SK-N-SH (cell line): ENCODE measurements around the gene ARG2. TPM values are rescaled to one million over a fixed set of nuclear protein-coding genes. Genes with fewer than 3 reads are reported as not detected.

ENCODE experiments used
- CTCF ChIA-PET: fragments of 300-600, 350-600 bp; formaldehyde crosslinking; extraction: SDS; loops from one replicate; lab custom pipeline; 2021; lab: Yijun Ruan, JAX
- POLR2A ChIA-PET: fragments of 350-600 bp; sonication (Branson Sonifier 250); formaldehyde crosslinking; extraction: SDS; loops from one replicate; lab custom pipeline; 2020; ENCODE audit warnings: antibody characterized with exemption, inconsistent platforms; lab: Yijun Ruan, JAX
- DNase-seq: peaks from one replicate; pipeline ENCODE4 v3.0.0; 2012
- H2AFZ ChIP-seq: fragments of 200-600 bp; sonication (generic); 2 replicates; pipeline ENCODE4 v1.8.1; 2016; ENCODE audit warnings: antibody characterized with exemption, mild to moderate bottlenecking, low read depth
- H3F3A ChIP-seq: fragments of 200-600 bp; sonication (generic); replicated peaks from 2 replicates; pipeline ENCODE3; 2016; ENCODE audit warnings: antibody characterized with exemption, mild to moderate bottlenecking; ENCODE audit not compliant: insufficient read depth
- H3K27ac ChIP-seq, 2 experiments: fragments of 200-500 bp in 1 of 2; fragments of 200-600 bp in 1 of 2; sonication (Bioruptor generic) in 1 of 2; sonication (generic), shearing (Covaris generic) in 1 of 2; 2 replicates each; pipeline versions ENCODE4 v1.5.1 to v1.6.1; 2014 to 2016; ENCODE audit warnings: low read depth in 2 of 2, inconsistent platforms in 1 of 2, low read length in 1 of 2, mild to moderate bottlenecking in 1 of 2, mixed read lengths in 1 of 2
- H3K27me3 ChIP-seq: fragments of 200-600 bp; sonication (generic), shearing (Covaris generic); 2 replicates; pipeline ENCODE4 v1.6.1; 2016; ENCODE audit warnings: mixed run types; ENCODE audit not compliant: insufficient read depth
- H3K36me3 ChIP-seq, 2 experiments: fragments of 200-500 bp in 1 of 2; fragments of 200-600 bp in 1 of 2; sonication (Bioruptor generic) in 1 of 2; sonication (generic) in 1 of 2; replicated peaks in 1 of 2; 2 replicates each; pipeline versions ENCODE3 to v1.5.1; 2014 to 2016; ENCODE audit warnings: low read length in 1 of 2, mild to moderate bottlenecking in 1 of 2; ENCODE audit not compliant: insufficient read depth in 2 of 2, control insufficient read depth in 1 of 2
- H3K4me1 ChIP-seq, 2 experiments: fragments of 200-500 bp in 1 of 2; fragments of 200-600 bp in 1 of 2; sonication (Bioruptor generic) in 1 of 2; sonication (generic), shearing (Covaris generic) in 1 of 2; 2 replicates each; pipeline versions ENCODE4 v1.5.1 to v1.6.1; 2014 to 2016; ENCODE audit warnings: low read depth in 1 of 2, low read length in 1 of 2, mixed run types in 1 of 2; ENCODE audit not compliant: insufficient read depth in 2 of 2, control insufficient read depth in 1 of 2
- H3K4me2 ChIP-seq: fragments of 200-600 bp; sonication (generic), shearing (Covaris generic); 2 replicates; pipeline ENCODE4 v1.6.1; 2017; ENCODE audit warnings: mixed run types
- H3K4me3 ChIP-seq, 2 experiments: fragments of 200-500 bp in 1 of 2; fragments of 200-600 bp in 1 of 2; sonication (Bioruptor generic) in 1 of 2; sonication (generic), shearing (Covaris generic) in 1 of 2; 2 replicates each; pipeline versions ENCODE4 v1.5.1 to v1.8.1; 2014 to 2016; ENCODE audit warnings: low read depth in 2 of 2, inconsistent platforms in 1 of 2, low read length in 1 of 2, mild to moderate bottlenecking in 1 of 2, mixed read lengths in 1 of 2, moderate library complexity in 1 of 2
- H3K79me2 ChIP-seq: fragments of 200-600 bp; sonication (generic); 2 replicates; pipeline ENCODE4 v1.8.1; 2017; ENCODE audit warnings: mild to moderate bottlenecking; ENCODE audit not compliant: insufficient read depth
- H3K9ac ChIP-seq: fragments of 200-600 bp; sonication (generic); 2 replicates; pipeline ENCODE4 v1.6.1; 2017; ENCODE audit warnings: mixed run types
- H3K9me2 ChIP-seq: fragments of 200-600 bp; sonication (generic); 2 replicates; pipeline ENCODE4 v1.6.1; 2017; ENCODE audit warnings: mixed run types
- H3K9me3 ChIP-seq: fragments of 200-600 bp; sonication (generic); 2 replicates; pipeline ENCODE4 v1.6.1; 2017; ENCODE audit warnings: mixed run types, mild to moderate bottlenecking, moderate library complexity
- H4K20me1 ChIP-seq: fragments of 200-600 bp; sonication (generic); 2 replicates; pipeline ENCODE4 v1.6.1; 2017; ENCODE audit warnings: mild to moderate bottlenecking, mixed run types; ENCODE audit not compliant: insufficient read depth
- EZH2phosphoT487 ChIP-seq: fragments of 200-600 bp; sonication (generic); IDR thresholded peaks from 2 replicates; pipeline ENCODE4 v1.6.1; 2017; ENCODE audit warnings: low read depth, mixed run types, mild to moderate bottlenecking, antibody characterized with exemption, moderate library complexity, borderline replicate concordance
- NRF1 ChIP-seq: IDR thresholded peaks from 2 replicates; pipeline ENCODE4 v1.6.1; 2012; ENCODE audit warnings: low read depth, mild to moderate bottlenecking, low read length
- PBX3 ChIP-seq: IDR thresholded peaks from 2 replicates; pipeline ENCODE4; 2012
- REST ChIP-seq: IDR thresholded peaks from 2 replicates; pipeline ENCODE4 v1.6.1; 2012; ENCODE audit warnings: mild to moderate bottlenecking, low read depth, low read length, moderate library complexity
- RXRA ChIP-seq: IDR thresholded peaks from 2 replicates; pipeline ENCODE4 v1.4.0; 2012; ENCODE audit warnings: low read depth, mild to moderate bottlenecking, borderline replicate concordance
- SIN3A ChIP-seq: IDR thresholded peaks from 2 replicates; pipeline ENCODE4 v1.6.1; 2012; ENCODE audit warnings: low read depth, mild to moderate bottlenecking, low read length, moderate library complexity, borderline replicate concordance
- WGBS: methylation state at CpG from one replicate; pipeline ENCODE4 v1.1.6; 2017; ENCODE audit warnings: low lambda C conversion rate; 5-methylcytosine and 5-hydroxymethylcytosine counted together
- polyA plus RNA-seq, 3 experiments: library from polyadenylated mRNA; depleted of rRNA; stranded (reverse); fragments of >200 nt; gene quantifications; 2 replicates each; pipeline ENCODE4 v1.2.3, GENCODE V29; 2012
- small RNA-seq, 7 experiments: library from RNA; depleted of rRNA; stranded (forward); fragments of <200 nt; gene quantifications; one replicate each; pipeline ENCODE3, GENCODE V24; 2012

Gene ARG2
- polyA plus RNA-seq, 1 of the 3 experiments (the other 2 are of a cell fraction) = 2.6 TPM

GRCh38 chr14:67697006-67697405, 77.3 kb downstream of the ARG2 start (continued):
- no peak for TF ChIP-seq EZH2phosphoT487
- no peak for TF ChIP-seq NRF1
- no peak for TF ChIP-seq RXRA
- TF ChIP-seq, all 33 proteins: peak for 0

GRCh38 chr14:67698179-67698578, 78.5 kb downstream of the ARG2 start:
- Histone ChIP-seq H4K20me1 (peaks cover 10% of the 10 kb centered on the region; the same call in 1 of the 2 replicates), H3K27me3 (no peaks in the 10 kb centered on the region), H3K9me2 (no peaks in the 10 kb centered on the region), H3F3A (peaks cover 4% of the 10 kb centered on the region), H3K4me3 (no peak overlapping the region), H3K36me3 (no peaks in the 10 kb centered on the region), H3K27ac (no peak overlapping the region), H3K9ac (no peak overlapping the region), H3K4me1 (peaks cover 6 to 9% of the 10 kb centered on the region in 2 experiments; a peak in 2 of 4 replicates), H3K9me3 (no peaks in the 10 kb centered on the region), H2AFZ (no peak overlapping the region), H3K79me2 (peaks cover 22% of the 10 kb centered on the region), H3K4me2 (no peak overlapping the region)
- 21% methylated on average over 1 of the region's 1 CpG for WGBS
- no peak for TF ChIP-seq NRF1
- TF ChIP-seq PBX3 = no peak
- TF ChIP-seq REST = no peak
- TF ChIP-seq SIN3A = no peak
- DNase-seq = no peak
- ChIA-PET CTCF (interaction anchor here (0.9 to 1.9 kb wide), 4 partner anchors 25 to 114 kb away, joined by 3 to 7 read pairs (median 4); partner anchors contain the start of gene ARG2), POLR2A (interaction anchor here (1.1 kb wide), 1 partner anchor 23 kb away, joined by 3 read pairs; no protein-coding TSS in a partner anchor)

Small RNA genes within 50 kb of the gene (small RNA-seq; reads per million reads assigned to genes)
- gene AL132640.3 = 0 reads per million in 7 experiments
- gene RF00019 = 0 reads per million in 7 experiments
- gene RNA5SP386 = 0 reads per million in 7 experiments

Other genes with a start within 250 kb of the ARG2 start
- gene PLEK2, start 207.8 kb upstream of the ARG2 start, polyA plus RNA-seq (2012; rRNA removed) = 0.11 and 0.56 TPM in 2 replicates
- gene TMEM229B, start 131.2 kb upstream of the ARG2 start, polyA plus RNA-seq (2012; rRNA removed) = 0.16 and 0.26 TPM in 2 replicates
- gene PLEKHH1, start 86.6 kb upstream of the ARG2 start, polyA plus RNA-seq (2012; rRNA removed) = 1.5 and 1.6 TPM in 2 replicates
- 23.6 and 26.5 TPM in 2 replicates for gene PIGH, start 19.7 kb upstream of the ARG2 start, polyA plus RNA-seq (2012; rRNA removed)
- gene VTI1B, start 54.7 kb downstream of the ARG2 start, polyA plus RNA-seq (2012; rRNA removed) = 59.2 and 71.8 TPM in 2 replicates
- 44.7 and 65.8 TPM in 2 replicates for gene RDH11, start 75.8 kb downstream of the ARG2 start, polyA plus RNA-seq (2012; rRNA removed)
- gene RDH12, start 82.0 kb downstream of the ARG2 start, polyA plus RNA-seq (2012; rRNA removed) = not detected in 2 replicates
- 5.6 and 7.7 TPM in 2 replicates for gene ZFYVE26, start 196.7 kb downstream of the ARG2 start, polyA plus RNA-seq (2012; rRNA removed)
- 5.2 and 6.0 TPM in 2 replicates for gene RAD51B, start 199.9 kb downstream of the ARG2 start, polyA plus RNA-seq (2012; rRNA removed)